ENCODE data around the gene APOLD1.
"Not testable (repeated sequence)": the region's sequence is repeated elsewhere in the genome, so short reads cannot be mapped to it uniquely, and the experiment has no call there.

Gene APOLD1

GRCh38 chr12:12810553-12811021, 25.1 kb downstream of the APOLD1 start:
- no peak for DNase-seq

GRCh38 chr12:12811343-12811742, 25.9 kb downstream of the APOLD1 start:
- DNase-seq = no peak

- no peak for DNase-seq
Measured at GRCh38 chr12:12812174-12812573, 26.7 kb downstream of the APOLD1 start.

GRCh38 chr12:12812618-12813119, 27.2 kb downstream of the APOLD1 start:
- no peak for DNase-seq

GRCh38 chr12:12813120-12814101, 28.0 kb downstream of the APOLD1 start, which contains the start of gene DDX47:
DDX47 (plus strand) TSS chr12:12813346; CDS start chr12:12813368, 22 bp downstream.
- peak; percentile 99 for DNase-seq

- DNase-seq = no peak
Measured at GRCh38 chr12:12817616-12818015, 32.2 kb downstream of the APOLD1 start.

GRCh38 chr12:12818701-12819100, 33.2 kb downstream of the APOLD1 start:
- DNase-seq = no peak

GRCh38 chr12:12819221-12819620, 33.8 kb downstream of the APOLD1 start:
- DNase-seq = no peak

- no peak for DNase-seq
Measured at GRCh38 chr12:12819752-12820311, 34.4 kb downstream of the APOLD1 start.

GRCh38 chr12:12820376-12820775, 34.9 kb downstream of the APOLD1 start:
- DNase-seq = not testable (repeated sequence)

GRCh38 chr12:12821975-12822374, 36.5 kb downstream of the APOLD1 start:
- no peak for DNase-seq

GRCh38 chr12:12822886-12823285, 37.4 kb downstream of the APOLD1 start:
- DNase-seq = no peak

GRCh38 chr12:12823300-12823699, 37.8 kb downstream of the APOLD1 start:
- no peak for DNase-seq

- DNase-seq = no peak
Measured at GRCh38 chr12:12823811-12824210, 38.4 kb downstream of the APOLD1 start.

GRCh38 chr12:12835378-12836146, 50.1 kb downstream of the APOLD1 start:
- DNase-seq = no peak

GRCh38 chr12:12836571-12836970, 51.1 kb downstream of the APOLD1 start:
- DNase-seq = no peak

- peak; percentile 68 to 73 for DNase-seq
Measured at GRCh38 chr12:12837025-12837812, 51.8 kb downstream of the APOLD1 start.

GRCh38 chr12:12837813-12838153, 52.3 kb downstream of the APOLD1 start:
- DNase-seq = no peak

GRCh38 chr12:12839003-12839395, 53.5 kb downstream of the APOLD1 start:
- no peak for DNase-seq

- DNase-seq = not testable (repeated sequence)
Measured at GRCh38 chr12:12839439-12839838, 54.0 kb downstream of the APOLD1 start.

- DNase-seq = no peak
Measured at GRCh38 chr12:12839873-12840579, 54.6 kb downstream of the APOLD1 start.

GRCh38 chr12:12840580-12840899, 55.1 kb downstream of the APOLD1 start:
- DNase-seq = no peak

Measured in activated T-cell treated with anti-CD3 and anti-CD28 coated beads, Interleukin-2, amount 50 U/mL, for 48 hours (primary cell).